ENCODE results near the gene TMEM242. TPM values are rescaled to one million over a fixed set of nuclear protein-coding genes. Genes with fewer than 3 reads are reported as not detected.

The TMEM242 gene
- total RNA-seq, 1 donor from 2014 or later = 10.7 TPM

DNA sequence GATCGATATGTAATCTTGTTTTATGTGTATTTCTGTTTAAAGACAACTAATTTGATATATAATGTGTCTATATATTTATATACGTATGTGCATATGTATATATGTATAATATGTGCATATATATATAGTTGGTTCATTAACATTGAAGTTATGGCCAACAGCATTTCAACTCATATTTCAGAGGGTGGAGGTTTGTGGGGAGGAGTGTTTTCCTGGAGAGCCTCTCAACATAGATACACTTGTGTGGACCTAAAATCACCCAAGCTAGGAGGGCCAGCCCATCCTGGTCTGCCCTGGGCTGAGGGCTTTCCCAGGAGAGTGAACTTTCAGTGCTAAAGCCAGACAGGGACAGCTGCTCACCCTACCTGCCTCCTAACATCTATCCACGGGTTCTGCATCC is 68.8 kb downstream of the TMEM242 start:
- Mint-ChIP-seq H3K4me1 (no peaks in the 10 kb centered on the region), H3K27me3 (peaks cover 19% of the 10 kb centered on the region), H3K9me3 (no peaks in the 10 kb centered on the region), H3K27ac (no peak overlapping the region), H3K36me3 (ENCODE audit: low read depth) (no peaks in the 10 kb centered on the region), H3K4me3 (no peak overlapping the region)
- no peak for DNase-seq
- intact Hi-C loops (cut with micrococcal nuclease) = no loop called here

GRCh38 chr6:157253699-157254098 is 69.6 kb downstream of the TMEM242 start:
- H3K27me3 Mint-ChIP-seq = peaks cover 23% of the 10 kb centered on the region
- intact Hi-C loops (cut with micrococcal nuclease) = no loop called here
- H3K9me3 Mint-ChIP-seq = no peaks in the 10 kb centered on the region
- H3K4me3 Mint-ChIP-seq = no peak overlapping the region
- no peak for DNase-seq
- H3K4me1 Mint-ChIP-seq = no peaks in the 10 kb centered on the region
- no peaks in the 10 kb centered on the region for H3K36me3 Mint-ChIP-seq (ENCODE audit: low read depth)
- H3K27ac Mint-ChIP-seq = no peak overlapping the region

DNA sequence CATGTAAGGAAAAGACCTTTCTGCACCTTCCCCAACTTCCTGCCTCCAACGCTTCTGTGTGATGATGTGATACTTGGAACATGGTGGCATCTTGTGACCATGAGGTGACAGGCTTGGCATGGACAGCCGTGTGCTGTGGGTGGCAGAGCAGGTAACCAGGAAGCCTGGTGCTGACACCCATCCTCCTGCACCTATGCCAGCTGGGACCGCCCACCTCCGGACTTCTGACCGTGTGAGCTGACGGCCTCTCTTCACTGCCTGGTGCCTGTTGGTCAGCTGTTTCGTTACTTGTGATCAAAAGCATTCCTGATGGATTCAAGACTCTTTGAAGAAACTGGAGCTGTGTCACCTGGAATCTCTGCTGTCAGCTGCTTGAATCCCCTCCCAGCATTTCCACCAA is 70.3 kb downstream of the TMEM242 start:
- H3K4me3 Mint-ChIP-seq = no peak overlapping the region
- no peaks in the 10 kb centered on the region for H3K4me1 Mint-ChIP-seq
- H3K9me3 Mint-ChIP-seq = peaks cover 6% of the 10 kb centered on the region
- H3K27ac Mint-ChIP-seq = no peak overlapping the region
- H3K36me3 Mint-ChIP-seq (ENCODE audit: low read depth) = no peaks in the 10 kb centered on the region
- peaks cover 27% of the 10 kb centered on the region for H3K27me3 Mint-ChIP-seq
- DNase-seq = no peak
- intact Hi-C loops (cut with micrococcal nuclease) = no loop called here

- intact Hi-C loops (cut with micrococcal nuclease) = no loop called here
- no peak overlapping the region for H3K4me3 Mint-ChIP-seq
- H3K36me3 Mint-ChIP-seq (ENCODE audit: low read depth) = no peaks in the 10 kb centered on the region
- H3K27ac Mint-ChIP-seq = no peak overlapping the region
- peaks cover 6% of the 10 kb centered on the region for H3K9me3 Mint-ChIP-seq
- peaks cover 25% of the 10 kb centered on the region for H3K27me3 Mint-ChIP-seq
- no peaks in the 10 kb centered on the region for H3K4me1 Mint-ChIP-seq
- no peak for DNase-seq
Measured at GRCh38 chr6:157251586-157252247, 71.6 kb downstream of the TMEM242 start.

DNA sequence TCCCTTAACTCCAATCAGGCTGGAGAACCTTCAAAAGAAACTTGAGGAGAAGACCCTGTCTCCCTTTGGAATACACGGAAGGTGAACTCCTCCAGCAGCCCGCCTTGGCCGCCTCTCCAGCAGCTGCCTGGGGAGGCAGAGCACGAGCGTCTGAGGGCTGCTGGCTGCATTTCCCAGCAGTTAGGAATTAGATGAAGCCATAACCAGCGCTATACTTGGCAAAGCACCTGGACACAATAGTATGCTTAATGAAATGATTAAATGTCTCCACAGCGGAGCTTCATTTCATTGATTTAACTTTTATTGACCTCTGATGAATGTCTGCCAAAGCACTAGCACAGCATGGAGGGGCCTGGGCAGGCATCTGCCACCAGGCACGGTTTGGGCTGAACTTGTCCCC is 73.5 kb downstream of the TMEM242 start:
- peaks cover 6% of the 10 kb centered on the region for H3K9me3 Mint-ChIP-seq
- no peak overlapping the region for H3K27ac Mint-ChIP-seq
- peaks cover 20% of the 10 kb centered on the region for H3K27me3 Mint-ChIP-seq
- H3K4me1 Mint-ChIP-seq = no peaks in the 10 kb centered on the region
- H3K36me3 Mint-ChIP-seq (ENCODE audit: low read depth) = no peaks in the 10 kb centered on the region
- intact Hi-C loops (cut with micrococcal nuclease) = no loop called here
- H3K4me3 Mint-ChIP-seq = no peak overlapping the region
- DNase-seq = no peak

DNA sequence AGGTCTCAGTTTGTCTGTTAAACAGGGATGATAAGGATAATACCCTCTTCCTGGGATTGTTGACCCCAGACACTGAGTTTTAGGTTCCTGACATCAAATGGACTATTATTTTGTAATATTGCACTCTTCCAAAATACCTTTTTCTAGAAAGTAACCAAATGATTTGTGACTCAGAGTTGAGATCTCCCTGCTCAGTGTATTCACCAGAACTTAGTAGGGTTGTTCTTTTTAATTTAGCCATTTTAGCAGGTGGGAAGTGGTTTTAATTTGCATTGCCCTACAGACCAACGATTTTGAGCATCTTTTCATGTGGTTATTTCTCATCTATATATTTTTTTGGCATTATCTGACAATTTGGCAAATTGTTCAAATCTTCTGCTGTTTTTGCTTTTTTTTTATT is 75.1 kb downstream of the TMEM242 start:
- Mint-ChIP-seq H3K4me3 (no peak overlapping the region), H3K9me3 (peaks cover 6% of the 10 kb centered on the region), H3K27me3 (peaks cover 29% of the 10 kb centered on the region), H3K27ac (no peak overlapping the region), H3K36me3 (ENCODE audit: low read depth) (no peaks in the 10 kb centered on the region), H3K4me1 (no peaks in the 10 kb centered on the region)
- no peak for DNase-seq
- intact Hi-C loops (cut with micrococcal nuclease) = no loop called here

GRCh38 chr6:157246771-157247484 is 76.4 kb downstream of the TMEM242 start:
- H3K9me3 Mint-ChIP-seq = peaks cover 6% of the 10 kb centered on the region
- H3K27me3 Mint-ChIP-seq = peaks cover 22% of the 10 kb centered on the region
- intact Hi-C loops (cut with micrococcal nuclease) = no loop called here
- no peak for DNase-seq
- no peak overlapping the region for H3K4me3 Mint-ChIP-seq
- H3K4me1 Mint-ChIP-seq = no peaks in the 10 kb centered on the region
- no peak overlapping the region for H3K27ac Mint-ChIP-seq
- H3K36me3 Mint-ChIP-seq (ENCODE audit: low read depth) = no peaks in the 10 kb centered on the region

DNA sequence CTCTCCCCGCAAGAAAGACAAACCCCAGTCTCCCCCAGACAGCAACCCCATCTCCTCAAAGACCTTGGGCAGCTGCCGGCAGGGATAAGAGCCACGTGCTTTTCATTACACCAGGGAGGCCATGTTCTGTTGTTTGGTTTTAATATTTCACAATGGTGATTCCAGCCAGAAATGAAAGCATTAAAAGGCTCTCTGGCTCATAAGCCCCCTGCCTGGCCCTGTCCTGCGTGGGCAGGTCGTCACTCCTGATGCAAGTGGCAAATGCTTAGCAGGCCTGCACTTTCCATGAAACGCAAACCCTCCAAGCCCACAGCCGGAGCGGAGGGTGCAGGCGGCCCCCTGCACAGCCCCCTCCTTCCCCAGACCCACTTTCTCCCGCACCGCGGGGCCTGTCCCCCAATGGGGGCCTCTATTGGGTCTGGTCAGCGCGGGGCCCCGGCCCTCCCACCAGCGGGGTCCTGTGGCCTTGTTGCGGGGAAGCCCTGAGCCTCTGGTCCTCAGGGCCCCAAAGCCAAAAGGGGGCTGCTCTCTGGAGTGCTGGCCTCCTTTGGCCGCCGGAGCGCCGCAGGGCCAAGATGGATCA is 77.2 kb downstream of the TMEM242 start:
- Mint-ChIP-seq H3K4me1 (no peaks in the 10 kb centered on the region), H3K27ac (no peak overlapping the region), H3K9me3 (peaks cover 6% of the 10 kb centered on the region), H3K36me3 (ENCODE audit: low read depth) (no peaks in the 10 kb centered on the region), H3K27me3 (peaks cover 22% of the 10 kb centered on the region), H3K4me3 (no peak overlapping the region)
- DNase-seq = no peak
- intact Hi-C loops (cut with micrococcal nuclease) = no loop called here

DNA sequence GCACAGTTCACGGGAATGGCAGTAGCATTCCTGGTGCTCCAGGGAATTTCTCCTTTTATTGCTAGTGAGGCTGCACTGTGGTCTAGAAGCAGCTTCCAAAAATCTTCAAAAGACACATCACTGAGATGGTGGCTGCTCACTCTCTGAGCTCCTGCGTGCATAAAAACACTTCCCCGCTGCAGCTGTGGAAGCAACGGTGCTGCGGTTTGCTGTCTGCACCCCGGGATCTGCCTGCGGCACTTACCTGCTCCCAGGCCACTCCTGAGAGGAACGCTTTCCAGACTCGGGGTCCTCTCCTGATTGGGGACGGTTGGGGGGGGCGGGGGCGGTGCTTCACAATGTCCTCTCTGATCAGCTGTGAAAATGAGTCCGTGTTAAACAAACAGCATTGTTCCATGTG is 77.9 kb downstream of the TMEM242 start:
- intact Hi-C loops (cut with micrococcal nuclease) = no loop called here
- peaks cover 2% of the 10 kb centered on the region for H3K4me1 Mint-ChIP-seq
- no peaks in the 10 kb centered on the region for H3K36me3 Mint-ChIP-seq (ENCODE audit: low read depth)
- H3K4me3 Mint-ChIP-seq = no peak overlapping the region
- no peak for DNase-seq
- H3K27ac Mint-ChIP-seq = no peak overlapping the region
- H3K27me3 Mint-ChIP-seq = peaks cover 19% of the 10 kb centered on the region
- H3K9me3 Mint-ChIP-seq = peaks cover 6% of the 10 kb centered on the region

DNA sequence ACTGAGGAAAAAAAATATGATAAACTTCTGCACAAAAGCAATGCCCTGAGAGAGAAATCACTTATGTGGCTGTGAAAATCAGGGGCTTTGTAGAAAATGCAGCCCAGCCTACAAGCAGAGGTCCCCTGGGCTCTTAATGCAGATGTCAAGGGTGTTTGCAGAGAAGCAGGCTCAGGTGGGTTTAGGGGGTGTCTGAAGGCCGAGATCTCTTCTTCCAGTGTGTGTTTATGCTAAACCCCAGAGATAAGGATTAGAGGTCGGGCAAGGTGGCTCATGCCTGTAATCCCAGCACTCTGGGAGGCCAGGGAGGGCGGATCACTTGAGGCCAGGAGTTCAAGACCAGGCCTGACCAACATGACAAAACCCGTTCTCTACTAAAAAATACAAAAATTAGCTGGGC is 78.5 kb downstream of the TMEM242 start:
- Mint-ChIP-seq H3K36me3 (ENCODE audit: low read depth) (no peaks in the 10 kb centered on the region), H3K4me3 (no peak overlapping the region), H3K27me3 (peaks cover 19% of the 10 kb centered on the region), H3K4me1 (peaks cover 2% of the 10 kb centered on the region), H3K9me3 (peaks cover 6% of the 10 kb centered on the region), H3K27ac (no peak overlapping the region)
- intact Hi-C loops (cut with micrococcal nuclease) = no loop called here
- DNase-seq = no peak

GRCh38 chr6:157244175-157244574 is 79.1 kb downstream of the TMEM242 start:
- Mint-ChIP-seq H3K27me3 (peaks cover 19% of the 10 kb centered on the region), H3K4me3 (no peak overlapping the region), H3K36me3 (ENCODE audit: low read depth) (no peaks in the 10 kb centered on the region), H3K4me1 (peaks cover 2% of the 10 kb centered on the region), H3K9me3 (peaks cover 6% of the 10 kb centered on the region), H3K27ac (no peak overlapping the region)
- DNase-seq = no peak
- intact Hi-C loops (cut with micrococcal nuclease) = no loop called here

- no peak overlapping the region for H3K4me3 Mint-ChIP-seq
- no peak for DNase-seq
- H3K27me3 Mint-ChIP-seq = peaks cover 24% of the 10 kb centered on the region
- no peak overlapping the region for H3K27ac Mint-ChIP-seq
- intact Hi-C loops (cut with micrococcal nuclease) = no loop called here
- no peaks in the 10 kb centered on the region for H3K36me3 Mint-ChIP-seq (ENCODE audit: low read depth)
- peaks cover 5% of the 10 kb centered on the region for H3K9me3 Mint-ChIP-seq
- H3K4me1 Mint-ChIP-seq = peaks cover 4% of the 10 kb centered on the region
Measured at GRCh38 chr6:157242791-157243190, 80.5 kb downstream of the TMEM242 start.

DNA sequence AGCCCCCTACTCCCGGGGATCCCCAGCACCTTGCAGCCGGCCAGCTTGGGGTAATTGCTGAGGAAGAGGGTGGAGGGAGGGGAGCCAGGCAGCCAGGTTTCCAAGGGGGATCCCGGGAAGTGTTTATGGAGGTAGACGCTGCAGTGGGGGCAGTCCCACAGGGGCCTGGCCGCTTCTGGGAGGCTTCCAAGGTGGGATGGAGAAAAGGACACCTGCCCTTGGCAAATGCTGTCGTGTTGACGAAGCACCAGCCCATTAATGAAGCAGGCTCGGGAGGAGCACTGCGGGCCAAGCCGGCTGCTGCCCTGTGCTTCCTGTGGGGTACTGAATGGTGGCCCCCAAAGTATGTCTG is 82.4 kb downstream of the TMEM242 start:
- peaks cover 9% of the 10 kb centered on the region for H3K4me1 Mint-ChIP-seq
- intact Hi-C loops (cut with micrococcal nuclease) = no loop called here

GRCh38 chr6:157240059-157240959 is 83.0 kb downstream of the TMEM242 start:
- no peak overlapping the region for H3K27ac Mint-ChIP-seq
- H3K9me3 Mint-ChIP-seq = peaks cover 5% of the 10 kb centered on the region
- H3K4me1 Mint-ChIP-seq = peaks cover 14% of the 10 kb centered on the region
- H3K27me3 Mint-ChIP-seq = peaks cover 39% of the 10 kb centered on the region
- peak; percentile 70 for DNase-seq
- peak overlapping the region; percentile 73 for H3K4me3 Mint-ChIP-seq
- intact Hi-C loops (cut with micrococcal nuclease) = no loop called here
- H3K36me3 Mint-ChIP-seq (ENCODE audit: low read depth) = peaks cover 3% of the 10 kb centered on the region

More for the DNA sequence above, 82.4 kb downstream of the TMEM242 start:
- Mint-ChIP-seq H3K27ac (no peak overlapping the region), H3K4me3 (no peak overlapping the region), H3K36me3 (ENCODE audit: low read depth) (no peaks in the 10 kb centered on the region), H3K9me3 (peaks cover 5% of the 10 kb centered on the region), H3K27me3 (peaks cover 34% of the 10 kb centered on the region)
- no peak for DNase-seq

Measured in activated CD4-positive, alpha-beta T cell treated with anti-CD3 and anti-CD28 coated beads, Interleukin-2, amount 10 ng/mL, durations not matched to agents 24 days and 14 days (primary cell).